Skeletal muscle satellite cell (primary cell): ENCODE measurements around the gene CFAP97.

Experiments used
- H3K27me3 ChIP-seq: 2 replicates; pipeline ENCODE4 v1.7.0; 2013; ENCODE audit warnings: low read length; ENCODE audit not compliant: control insufficient read depth, insufficient read depth
- H3K36me3 ChIP-seq: 2 replicates; pipeline ENCODE4 v1.7.0; 2013; ENCODE audit warnings: mild to moderate bottlenecking, control low read depth, low read length; ENCODE audit not compliant: insufficient read depth
- H3K4me1 ChIP-seq: 2 replicates; pipeline ENCODE4 v1.7.0; 2013; ENCODE audit warnings: low read length; ENCODE audit not compliant: control insufficient read depth, insufficient read depth
- H3K4me2 ChIP-seq: 2 replicates; pipeline ENCODE4 v1.7.0; 2013; ENCODE audit warnings: mild to moderate bottlenecking, low read length
- H3K4me3 ChIP-seq: 2 replicates; pipeline ENCODE4 v1.7.0; 2013; ENCODE audit warnings: low read length
- H3K9ac ChIP-seq: 2 replicates; pipeline ENCODE4 v1.7.0; 2013; ENCODE audit warnings: mild to moderate bottlenecking, low read depth, low read length, moderate library complexity
- H3K9me3 ChIP-seq: replicated peaks from 2 replicates; pipeline ENCODE4 v1.7.0; 2013; ENCODE audit warnings: mild to moderate bottlenecking, control low read depth, low read length

The CFAP97 gene

DNA sequence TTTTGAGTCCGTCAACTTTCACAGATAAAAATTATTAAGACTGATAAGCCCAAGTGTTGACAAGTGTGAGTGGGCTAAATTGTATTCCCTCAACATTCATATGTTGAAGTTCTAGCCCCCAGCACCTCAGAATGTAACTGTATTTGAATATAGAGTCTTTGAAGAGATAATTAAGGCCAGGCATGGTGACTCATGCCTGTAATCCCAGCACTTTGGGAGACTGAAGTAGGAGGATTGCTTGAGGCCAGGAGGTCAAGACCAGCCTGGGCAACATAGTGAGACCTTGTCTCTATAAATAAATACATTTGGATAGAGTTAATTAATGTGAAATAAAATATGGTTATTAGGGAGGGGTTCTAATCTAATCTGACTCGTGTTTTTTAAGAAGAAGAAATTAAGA is 90.5 kb downstream of the CFAP97 start:
- Histone ChIP-seq H3K4me2 (no peak overlapping the region), H3K4me1 (peaks cover 21% of the 10 kb centered on the region), H3K9me3 (no peaks in the 10 kb centered on the region), H3K27me3 (peaks cover 4% of the 10 kb centered on the region), H3K4me3 (no peak overlapping the region), H3K9ac (no peak overlapping the region), H3K36me3 (no peaks in the 10 kb centered on the region)

DNA sequence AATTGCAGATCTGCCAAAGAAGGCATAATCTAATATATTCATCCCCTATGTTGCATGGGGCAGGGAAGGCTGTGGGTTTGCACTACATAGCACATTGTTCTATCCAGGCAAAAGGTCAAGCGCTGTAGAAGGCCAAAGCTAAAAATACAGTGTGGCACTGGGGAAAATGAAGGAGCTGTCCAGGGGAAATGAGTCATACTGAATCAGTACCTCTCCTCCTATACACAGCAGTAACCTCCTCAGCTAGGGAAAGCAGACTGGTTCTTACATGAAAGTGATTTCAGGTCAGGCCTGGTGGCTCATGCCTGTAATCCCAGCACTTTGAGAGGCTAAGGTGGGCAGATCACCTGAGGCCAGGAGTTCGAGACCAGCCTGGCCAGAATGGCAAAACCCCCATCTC is 91.7 kb downstream of the CFAP97 start:
- H3K36me3 ChIP-seq: no peaks in the 10 kb centered on the region
- H3K4me1 ChIP-seq: peaks cover 21% of the 10 kb centered on the region
- H3K27me3 ChIP-seq: peaks cover 4% of the 10 kb centered on the region
- no peak overlapping the region for H3K4me3 ChIP-seq
- no peaks in the 10 kb centered on the region for H3K9me3 ChIP-seq
- H3K9ac ChIP-seq: no peak overlapping the region
- H3K4me2 ChIP-seq: no peak overlapping the region

GRCh38 chr4:185110375-185110823 is 93.4 kb downstream of the CFAP97 start:
- Histone ChIP-seq H3K4me2 (no peak overlapping the region), H3K4me3 (no peak overlapping the region), H3K36me3 (no peaks in the 10 kb centered on the region), H3K9ac (no peak overlapping the region), H3K4me1 (peaks cover 15% of the 10 kb centered on the region), H3K27me3 (peaks cover 11% of the 10 kb centered on the region), H3K9me3 (no peaks in the 10 kb centered on the region)

- Histone ChIP-seq H3K4me3 (no peak overlapping the region), H3K9ac (no peak overlapping the region), H3K27me3 (peaks cover 16% of the 10 kb centered on the region), H3K36me3 (no peaks in the 10 kb centered on the region), H3K4me2 (no peak overlapping the region), H3K9me3 (no peaks in the 10 kb centered on the region), H3K4me1 (peaks cover 15% of the 10 kb centered on the region)
Measured at GRCh38 chr4:185109736-185110135, 94.1 kb downstream of the CFAP97 start.
